HCT116 (cell line): ENCODE measurements around the gene SP4. TPM values are rescaled to one million over a fixed set of nuclear protein-coding genes. Genes with fewer than 3 reads are reported as not detected.

Source experiments
- ATAC-seq: fragments of 200-7000 bp; cut with Tn5 transposase; 2 replicates; pipeline ENCODE4 v1.9.1; 2020; ENCODE audit warnings: mild to moderate bottlenecking, moderate library complexity
- BruUV-seq: library from RNA; stranded (reverse); fragments of 400-500 nt; replicated peaks from 2 replicates; lab custom pipeline; 2021; lab: Mats Ljungman, UMichigan
- CTCF ChIA-PET: fragments of 300-600 bp; sonication (Branson Sonifier 250); formaldehyde crosslinking; loops from one replicate; lab custom pipeline; 2021; ENCODE audit warnings: antibody characterized with exemption; lab: Charles Lee
- POLR2A ChIA-PET: fragments of 300-600, 350-600 bp; sonication (Branson Sonifier 250); formaldehyde crosslinking; loops from one replicate; lab custom pipeline; 2021; ENCODE audit warnings: antibody characterized with exemption; lab: Charles Lee
- RAD21 ChIA-PET, 2 experiments: fragments of 300-600 bp; sonication (Branson Sonifier 250); formaldehyde crosslinking; loops; one replicate each; lab custom pipeline; 2023; ENCODE audit warnings: low total read pairs in 2 of 2; ENCODE audit not compliant: uncharacterized antibody in 2 of 2, unreplicated experiment in 2 of 2, low non-redundant PET in 1 of 2; lab: Charles Lee
- DNase-seq: peaks from one replicate; pipeline ENCODE4 v3.0.0-alpha.2; 2010; ENCODE audit warnings: low read depth, low spot score
- H2AFZ ChIP-seq: fragments of 200-600 bp; shearing (Covaris generic), sonication (generic); 2 replicates; pipeline ENCODE4 v1.6.1; 2017; ENCODE audit warnings: low read depth, mixed run types, mixed read lengths, antibody characterized with exemption, low read length; ENCODE audit not compliant: poor library complexity, severe bottlenecking
- H3K27ac ChIP-seq: 2 replicates; pipeline ENCODE4 v1.5.1; 2012; ENCODE audit warnings: low read depth, low read length
- H3K27me3 ChIP-seq: fragments of 200-600 bp; sonication (generic); 2 replicates; pipeline ENCODE4 v1.6.1; 2016; ENCODE audit warnings: mixed run types, low read length, mixed read lengths; ENCODE audit not compliant: insufficient read depth
- H3K36me3 ChIP-seq, 2 experiments: fragments of 200-500 bp in 1 of 2; fragments of 200-600 bp in 1 of 2; sonication (Bioruptor generic) in 1 of 2; sonication (generic) in 1 of 2; 2 replicates each; pipeline versions ENCODE4 v1.5.1 to v1.6.1; 2014 to 2016; ENCODE audit warnings: low read length in 2 of 2, inconsistent platforms in 1 of 2, mixed read lengths in 1 of 2, mixed run types in 1 of 2; ENCODE audit not compliant: insufficient read depth in 2 of 2, control insufficient read depth in 1 of 2
- H3K4me1 ChIP-seq, 2 experiments: fragments of 200-600 bp in 1 of 2; sonication (generic) in 1 of 2; 2 replicates each; pipeline versions ENCODE4 v1.5.1 to v1.6.1; 2012 to 2017; ENCODE audit warnings: low read length in 2 of 2, inconsistent platforms in 1 of 2, mild to moderate bottlenecking in 1 of 2, mixed read lengths in 1 of 2, mixed run types in 1 of 2, moderate library complexity in 1 of 2; ENCODE audit not compliant: insufficient read depth in 2 of 2, control insufficient read depth in 1 of 2
- H3K4me2 ChIP-seq: fragments of 200-600 bp; sonication (generic); 2 replicates; pipeline ENCODE4 v1.6.1; 2017; ENCODE audit warnings: mixed run types, low read length, mixed read lengths
- H3K4me3 ChIP-seq, 2 experiments: fragments of 200-600 bp in 1 of 2; sonication (generic) in 1 of 2; replicated peaks in 1 of 2; 2 replicates each; pipeline ENCODE4 v1.5.1; 2011 to 2016; ENCODE audit warnings: low read length in 2 of 2, control low read depth in 1 of 2, low read depth in 1 of 2, mild to moderate bottlenecking in 1 of 2, mixed read lengths in 1 of 2, mixed run types in 1 of 2
- H3K79me2 ChIP-seq: fragments of 200-600 bp; sonication (generic); 2 replicates; pipeline ENCODE4 v1.6.1; 2017; ENCODE audit warnings: mild to moderate bottlenecking, mixed run types, low read length, moderate library complexity, mixed read lengths; ENCODE audit not compliant: insufficient read depth
- H3K9ac ChIP-seq: fragments of 200-600 bp; sonication (generic); 2 replicates; pipeline ENCODE4 v1.6.1; 2016; ENCODE audit warnings: low read length, mixed read lengths
- H3K9me2 ChIP-seq: fragments of 200-600 bp; sonication (generic), shearing (Covaris generic); 2 replicates; pipeline ENCODE4 v1.6.1; 2017; ENCODE audit warnings: mixed run types, mild to moderate bottlenecking, moderate library complexity; ENCODE audit not compliant: insufficient read depth
- H3K9me3 ChIP-seq, 2 experiments: fragments of 200-500 bp in 1 of 2; fragments of 200-600 bp in 1 of 2; sonication (Bioruptor generic) in 1 of 2; sonication (generic) in 1 of 2; 2 replicates each; pipeline ENCODE4 v1.6.1; 2014 to 2017; ENCODE audit warnings: low read length in 2 of 2, mixed read lengths in 2 of 2, inconsistent platforms in 1 of 2, low read depth in 1 of 2, mild to moderate bottlenecking in 1 of 2, mixed run types in 1 of 2, moderate library complexity in 1 of 2; ENCODE audit not compliant: control insufficient read depth in 1 of 2, insufficient read depth in 1 of 2
- H4K20me1 ChIP-seq: fragments of 200-600 bp; sonication (generic), shearing (Covaris generic); 2 replicates; pipeline ENCODE4 v1.6.1; 2017; ENCODE audit warnings: mixed run types, mild to moderate bottlenecking, moderate library complexity; ENCODE audit not compliant: insufficient read depth
- CEBPB ChIP-seq: IDR thresholded peaks from 2 replicates; pipeline ENCODE4 v1.6.1; 2012; ENCODE audit warnings: low read depth
- EGR1 ChIP-seq: IDR thresholded peaks from 2 replicates; pipeline ENCODE4 v1.6.1; 2012; ENCODE audit warnings: low read depth
- FOSL1 ChIP-seq: IDR thresholded peaks from 2 replicates; pipeline ENCODE4 v1.6.1; 2012; ENCODE audit warnings: low read depth
- POLR2AphosphoS5 ChIP-seq: IDR thresholded peaks from 2 replicates; pipeline ENCODE4 v1.6.1; 2011; ENCODE audit warnings: mild to moderate bottlenecking, low read depth, low read length, moderate library complexity
- SIN3A ChIP-seq: IDR thresholded peaks from 2 replicates; pipeline ENCODE4 v1.6.1; 2012; ENCODE audit warnings: low read depth
- SRF ChIP-seq: IDR thresholded peaks from 2 replicates; pipeline ENCODE4 v1.6.1; 2012; ENCODE audit warnings: low read depth
- YY1 ChIP-seq: IDR thresholded peaks from 2 replicates; pipeline ENCODE4 v1.6.1; 2011; ENCODE audit warnings: low read length, low read depth, moderate library complexity, mild to moderate bottlenecking; ENCODE audit not compliant: insufficient replicate concordance; ENCODE audit errors: extremely low read depth
- intact Hi-C: fragments of 100-400 bp; cut with micrococcal nuclease; formaldehyde crosslinking; loops from 2 replicates; pipeline ENCODE4 v1.10.0; 2022
- total RNA-seq: library from RNA; stranded (reverse); gene quantifications from one replicate; pipeline ENCODE4 v1.2.1, GENCODE V29; 2021; ENCODE audit not compliant: unreplicated experiment
- TF ChIP-seq, protein P1 (sequence below): IDR thresholded peaks from 2 replicates; pipeline ENCODE4 v1.6.1; 2012
- TF ChIP-seq, protein P2 (sequence below): IDR thresholded peaks from 2 replicates; pipeline ENCODE4 v1.6.1; 2012; ENCODE audit warnings: low read depth

Gene SP4
- total RNA-seq, 1 experiment from 2014 or later = 7.6 TPM

GRCh38 chr7:21429021-21429420 is 1.1 kb downstream of the SP4 start:
- intact Hi-C loops = no loop called here
- ChIA-PET CTCF (no interaction called here), RAD21 (no interaction called here), POLR2A (interaction anchor here (0.6 kb wide), 1 partner anchor 76 kb away, joined by 4 read pairs; no protein-coding TSS in a partner anchor)
- H3K36me3 ChIP-seq = no peaks in the 10 kb centered on the region
- H3K4me3 ChIP-seq = peak overlapping the region; percentile 54 to 60
- no TSS peak for BruUV-seq
- peak overlapping the region; percentile 81 for H3K9ac ChIP-seq
- peaks cover 5 to 16% of the 10 kb centered on the region in 2 experiments; a peak in 3 of 4 replicates for H3K4me1 ChIP-seq
- ATAC-seq (no peak), DNase-seq (no peak)
- TF ChIP-seq SIN3A (no peak), EGR1 (no peak), FOSL1 (no peak), YY1 (no peak), SRF (no peak), CEBPB (no peak), POLR2AphosphoS5 (no peak)
- TF ChIP-seq, protein P1, sequence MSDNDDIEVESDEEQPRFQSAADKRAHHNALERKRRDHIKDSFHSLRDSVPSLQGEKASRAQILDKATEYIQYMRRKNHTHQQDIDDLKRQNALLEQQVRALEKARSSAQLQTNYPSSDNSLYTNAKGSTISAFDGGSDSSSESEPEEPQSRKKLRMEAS = no peak
- TF ChIP-seq, protein P2, sequence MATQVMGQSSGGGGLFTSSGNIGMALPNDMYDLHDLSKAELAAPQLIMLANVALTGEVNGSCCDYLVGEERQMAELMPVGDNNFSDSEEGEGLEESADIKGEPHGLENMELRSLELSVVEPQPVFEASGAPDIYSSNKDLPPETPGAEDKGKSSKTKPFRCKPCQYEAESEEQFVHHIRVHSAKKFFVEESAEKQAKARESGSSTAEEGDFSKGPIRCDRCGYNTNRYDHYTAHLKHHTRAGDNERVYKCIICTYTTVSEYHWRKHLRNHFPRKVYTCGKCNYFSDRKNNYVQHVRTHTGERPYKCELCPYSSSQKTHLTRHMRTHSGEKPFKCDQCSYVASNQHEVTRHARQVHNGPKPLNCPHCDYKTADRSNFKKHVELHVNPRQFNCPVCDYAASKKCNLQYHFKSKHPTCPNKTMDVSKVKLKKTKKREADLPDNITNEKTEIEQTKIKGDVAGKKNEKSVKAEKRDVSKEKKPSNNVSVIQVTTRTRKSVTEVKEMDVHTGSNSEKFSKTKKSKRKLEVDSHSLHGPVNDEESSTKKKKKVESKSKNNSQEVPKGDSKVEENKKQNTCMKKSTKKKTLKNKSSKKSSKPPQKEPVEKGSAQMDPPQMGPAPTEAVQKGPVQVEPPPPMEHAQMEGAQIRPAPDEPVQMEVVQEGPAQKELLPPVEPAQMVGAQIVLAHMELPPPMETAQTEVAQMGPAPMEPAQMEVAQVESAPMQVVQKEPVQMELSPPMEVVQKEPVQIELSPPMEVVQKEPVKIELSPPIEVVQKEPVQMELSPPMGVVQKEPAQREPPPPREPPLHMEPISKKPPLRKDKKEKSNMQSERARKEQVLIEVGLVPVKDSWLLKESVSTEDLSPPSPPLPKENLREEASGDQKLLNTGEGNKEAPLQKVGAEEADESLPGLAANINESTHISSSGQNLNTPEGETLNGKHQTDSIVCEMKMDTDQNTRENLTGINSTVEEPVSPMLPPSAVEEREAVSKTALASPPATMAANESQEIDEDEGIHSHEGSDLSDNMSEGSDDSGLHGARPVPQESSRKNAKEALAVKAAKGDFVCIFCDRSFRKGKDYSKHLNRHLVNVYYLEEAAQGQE = no peak
- peak overlapping the region; percentile 66; the same call in 1 of the 2 replicates for H3K27ac ChIP-seq
- no peaks in the 10 kb centered on the region for H3K27me3 ChIP-seq
- no peaks in the 10 kb centered on the region for H3K9me2 ChIP-seq
- H3K79me2 ChIP-seq = no peaks in the 10 kb centered on the region
- no peaks in the 10 kb centered on the region for H3K9me3 ChIP-seq
- H3K4me2 ChIP-seq = peak overlapping the region; percentile 92
- H2AFZ ChIP-seq = no peak overlapping the region
- H4K20me1 ChIP-seq = no peaks in the 10 kb centered on the region
